Stimulated activated CD8-positive, alpha-beta memory T cell treated with anti-CD3 and anti-CD28 coated beads, Interleukin-12 subunit alpha, Interleukin-12 subunit beta, amount 100 ng/mL, for 24 hours (primary cell): ENCODE data around the gene FAS.
A peak's percentile ranks its signal among the peaks of the same experiment; 100 is the strongest.

Experiments used
- DNase-seq: peaks from one replicate; pipeline ENCODE4 v3.0.0-alpha.2; 2020; ENCODE audit errors: extremely low read depth

FAS gene

GRCh38 chr10:88990384-88991160 is at the start of gene FAS:
TSS of gene FAS (plus strand) at chr10:88990798. CDS start at chr10:88990877, 79 bp downstream.
- DNase-seq = peak; percentile 51

- DNase-seq = no peak
Measured at GRCh38 chr10:88941026-88941425, 49.6 kb upstream of the FAS start.

GRCh38 chr10:88943778-88944177 is 46.8 kb upstream of the FAS start:
- DNase-seq = no peak

DNA sequence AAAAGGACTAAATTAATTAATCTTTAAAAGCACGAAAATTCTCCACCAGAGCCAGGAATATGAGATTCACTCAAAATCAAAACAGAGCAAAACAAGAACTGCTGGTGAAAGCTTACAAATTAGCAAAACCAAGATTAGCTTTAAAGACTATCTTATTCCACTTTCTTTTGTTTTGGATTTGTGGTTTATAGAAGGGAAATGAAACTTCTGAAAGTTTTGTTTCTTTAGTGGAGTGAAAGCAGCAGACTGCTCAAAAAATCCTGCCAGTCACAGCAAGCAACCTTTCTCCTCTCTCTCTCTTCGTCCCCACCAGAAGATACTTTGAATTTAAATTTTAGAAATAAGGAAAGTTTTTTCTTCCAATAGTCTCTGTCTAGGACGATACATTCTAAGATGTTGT is 45.8 kb upstream of the FAS start:
- no peak for DNase-seq

- DNase-seq = no peak
Measured at GRCh38 chr10:88946200-88946599, 44.4 kb upstream of the FAS start.

GRCh38 chr10:88946965-88947590 is 43.5 kb upstream of the FAS start:
- no peak for DNase-seq

DNA sequence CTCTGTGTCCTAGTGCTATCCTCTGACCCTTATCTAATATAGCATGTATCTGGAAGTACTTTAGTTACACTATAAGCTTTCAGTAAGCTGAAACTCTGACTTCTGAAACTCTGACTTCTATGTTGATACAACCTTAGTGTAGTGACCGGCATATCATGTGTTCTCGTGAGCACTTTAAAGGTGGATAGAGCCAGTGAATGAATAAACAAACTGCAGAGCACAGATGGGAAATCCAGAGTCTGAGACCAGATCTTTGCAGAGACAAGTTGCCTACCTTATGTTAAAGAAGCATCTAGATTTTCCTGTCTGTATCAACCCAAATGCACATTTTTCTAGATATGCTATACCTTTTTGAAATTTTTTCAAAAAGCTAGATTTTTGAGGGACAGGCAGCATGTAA is 41.5 kb upstream of the FAS start:
- no peak for DNase-seq

GRCh38 chr10:88949912-88950837 is 40.4 kb upstream of the FAS start:
- no peak for DNase-seq

GRCh38 chr10:88952647-88953111 is 37.9 kb upstream of the FAS start, which contains the start of gene ACTA2:
TSS of gene ACTA2 (minus strand) at chr10:88952773. CDS start at chr10:88948930, 3,843 bp downstream.
- no peak for DNase-seq

- no peak for DNase-seq
Measured at GRCh38 chr10:88953662-88954061, 36.9 kb upstream of the FAS start.

DNA sequence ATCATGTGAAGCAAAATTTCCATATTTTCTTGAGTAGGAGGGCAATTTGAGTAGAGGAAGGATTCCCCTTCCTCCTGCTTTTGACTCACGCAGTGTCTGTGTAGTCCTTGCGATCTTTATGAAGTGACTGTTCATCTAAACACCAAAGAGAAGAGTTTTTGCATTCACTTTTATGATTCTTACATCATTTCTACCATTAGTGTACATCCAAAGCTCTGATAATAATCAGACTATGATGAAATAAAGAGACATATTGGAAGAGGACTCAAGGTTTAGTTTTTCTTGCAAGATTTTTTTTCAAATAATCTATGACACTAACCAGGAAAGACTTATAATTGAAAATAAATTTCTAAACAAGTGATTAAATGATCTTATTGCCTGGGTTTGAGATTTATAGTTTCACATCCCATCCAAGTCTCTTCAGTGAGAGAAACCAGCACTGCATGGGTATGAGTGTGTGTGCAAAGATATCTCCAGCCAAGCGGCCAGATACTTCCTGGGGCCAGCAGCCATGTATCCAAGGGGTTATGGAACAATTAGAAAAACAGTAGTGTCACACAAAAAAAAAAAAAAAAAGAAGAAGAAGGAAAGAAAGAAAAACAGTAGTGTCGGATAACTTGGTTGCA is 36.0 kb upstream of the FAS start:
- no peak for DNase-seq

DNA sequence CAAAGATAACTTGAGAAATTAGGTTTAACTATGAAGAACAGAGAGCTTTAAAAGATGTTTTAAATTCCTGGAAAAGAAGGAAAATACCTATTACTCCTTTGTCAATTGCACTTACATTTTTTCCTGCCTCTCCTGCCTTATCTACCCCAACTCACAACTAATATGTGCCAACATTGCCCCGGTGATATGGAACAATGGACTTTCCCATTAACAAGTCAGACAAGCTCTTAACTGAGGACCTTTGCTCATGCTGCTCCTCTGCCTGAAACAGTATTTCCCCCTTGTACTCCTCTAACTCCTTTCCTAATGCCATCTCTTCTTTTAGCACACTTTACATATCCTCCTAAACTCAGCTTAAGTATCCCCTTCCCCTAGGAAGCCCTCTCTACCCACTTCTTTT is 33.2 kb upstream of the FAS start:
- no peak for DNase-seq

- no peak for DNase-seq
Measured at GRCh38 chr10:88958721-88959120, 31.9 kb upstream of the FAS start.

- DNase-seq = no peak
Measured at GRCh38 chr10:88960802-88961201, 29.8 kb upstream of the FAS start.

DNA sequence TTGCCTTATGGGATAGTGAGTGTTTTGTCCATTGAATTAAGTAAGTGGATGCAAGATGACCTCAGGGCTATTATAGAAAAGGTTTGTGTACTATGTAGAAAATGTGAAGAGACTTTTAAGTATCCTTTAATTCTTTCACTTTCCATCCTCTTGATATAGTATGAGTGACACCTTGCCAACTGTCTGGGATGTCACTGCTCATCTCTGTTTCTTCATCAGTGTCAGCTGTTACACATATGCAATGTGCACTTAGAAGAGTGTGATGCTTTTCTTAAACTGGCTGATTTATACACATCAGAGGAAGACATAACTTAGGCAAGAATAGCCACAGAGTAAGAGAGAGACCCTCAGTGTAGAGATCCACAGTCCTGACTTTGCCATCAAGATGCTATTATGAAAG is 29.3 kb upstream of the FAS start:
- no peak for DNase-seq

GRCh38 chr10:88962336-88962735 is 28.3 kb upstream of the FAS start:
- DNase-seq = no peak

DNA sequence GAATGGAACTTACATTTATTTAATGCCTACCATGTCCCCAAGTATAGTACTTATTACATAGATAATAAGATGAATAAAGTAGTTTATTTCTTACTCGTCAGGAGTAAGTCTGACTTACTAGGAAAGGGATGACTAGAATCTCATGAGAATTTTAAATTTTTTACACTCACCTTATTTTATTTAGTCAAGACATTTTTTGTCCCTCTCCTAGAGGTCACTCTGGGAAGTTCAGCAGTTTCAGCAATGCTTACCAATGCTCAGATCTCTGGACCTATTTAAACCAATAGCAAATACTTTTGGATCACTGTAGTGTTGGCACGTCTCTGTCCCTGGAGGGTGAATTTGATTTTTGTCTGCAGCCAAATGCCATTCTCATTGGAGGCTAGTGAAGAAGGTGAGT is 27.3 kb upstream of the FAS start:
- no peak for DNase-seq

GRCh38 chr10:88964360-88964759 is 26.2 kb upstream of the FAS start:
- DNase-seq = no peak

GRCh38 chr10:88964869-88965415 is 25.7 kb upstream of the FAS start:
- DNase-seq = no peak

DNA sequence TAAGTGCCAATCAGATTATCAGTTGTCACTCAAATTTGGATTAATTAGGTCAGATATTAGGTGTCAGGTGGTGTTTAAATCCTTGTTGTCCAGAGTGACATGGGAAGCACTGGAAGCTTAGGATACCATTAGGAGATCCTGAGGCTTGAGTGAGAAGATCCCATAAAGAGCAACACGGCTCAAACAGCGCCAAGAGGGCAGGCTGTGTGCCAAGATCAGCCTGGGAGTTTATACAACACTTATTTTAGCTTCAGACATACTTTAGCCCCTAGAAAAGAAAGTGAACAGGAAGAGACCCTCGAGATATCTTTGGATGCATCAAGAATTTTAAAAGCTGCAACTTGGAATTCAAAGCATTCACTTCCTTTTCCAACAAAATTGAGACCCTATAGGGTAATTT is 23.8 kb upstream of the FAS start:
- DNase-seq = no peak

DNA sequence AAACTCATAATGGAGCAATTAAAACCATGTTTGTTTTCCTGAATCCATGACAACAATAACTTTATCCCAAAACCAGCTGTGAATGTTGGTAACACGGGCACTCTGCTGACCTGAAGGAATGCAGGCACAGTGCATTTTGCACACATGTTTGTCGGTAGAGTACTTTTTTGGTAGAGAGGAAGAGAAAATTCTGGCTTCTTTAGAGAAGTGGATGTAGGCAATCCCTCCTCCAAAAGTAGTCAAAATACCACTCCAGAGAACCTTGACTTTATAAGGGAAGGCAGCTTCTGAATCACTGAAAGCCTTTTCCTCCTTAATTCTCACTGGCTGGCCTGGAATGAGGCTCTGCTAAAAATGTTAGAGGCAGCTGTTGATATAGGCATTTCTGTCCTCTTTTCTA is 22.2 kb upstream of the FAS start:
- DNase-seq = no peak
